ENCODE measurements around the gene WDHD1.
"Not testable (repeated sequence)": the region's sequence is repeated elsewhere in the genome, so short reads cannot be mapped to it uniquely, and the experiment has no call there.

The WDHD1 gene

DNA sequence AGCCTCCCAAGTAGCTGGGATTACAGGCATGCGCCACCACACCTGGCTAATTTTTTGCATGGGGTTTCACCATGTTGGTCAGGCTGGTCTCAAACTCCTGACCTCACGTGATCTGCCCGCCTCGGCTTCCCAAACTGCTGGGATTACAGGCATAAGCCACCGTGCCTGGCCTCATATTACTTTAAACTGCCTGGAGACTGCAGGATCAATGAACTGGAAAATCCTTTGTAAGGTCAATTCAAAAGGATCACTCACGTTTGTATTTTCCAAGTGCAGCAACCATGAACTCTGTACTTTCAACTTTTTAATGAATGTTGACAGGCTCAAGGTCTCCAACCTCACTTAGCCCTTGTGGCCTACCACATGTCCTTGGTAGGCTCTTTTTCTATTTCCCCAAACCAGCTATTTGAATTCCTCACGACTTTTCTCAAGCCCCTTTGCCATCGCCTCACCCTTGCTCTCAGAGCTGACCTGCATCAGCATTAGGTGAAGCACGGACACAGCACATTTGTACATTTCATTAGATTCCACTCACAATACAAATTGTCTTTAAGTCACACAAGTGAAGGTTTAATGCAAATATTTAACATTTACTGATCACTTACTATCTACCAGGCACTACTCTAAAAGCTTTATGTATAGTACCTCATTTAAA lies 82.0 kb downstream of the WDHD1 start:
- DNase-seq = no peak

DNA sequence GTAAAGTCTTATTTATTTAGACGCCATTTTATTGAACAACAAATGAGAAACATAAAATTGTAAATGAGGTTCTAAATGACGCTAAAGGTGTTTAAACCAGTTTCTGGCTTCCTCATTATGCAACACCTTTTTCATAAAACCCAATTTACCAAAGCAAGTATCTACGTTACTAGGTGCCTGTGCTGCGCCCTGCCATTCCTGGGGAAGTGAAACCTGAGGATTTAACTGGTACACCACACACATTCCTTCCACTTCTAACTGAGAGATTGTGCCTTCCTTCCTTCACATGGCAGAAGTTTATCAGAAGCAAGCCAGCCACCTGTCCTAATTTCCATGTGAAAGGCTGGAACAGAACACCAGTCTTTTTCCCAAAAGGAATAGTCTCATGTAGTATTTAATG lies 84.0 kb downstream of the WDHD1 start:
- DNase-seq = no peak

DNA sequence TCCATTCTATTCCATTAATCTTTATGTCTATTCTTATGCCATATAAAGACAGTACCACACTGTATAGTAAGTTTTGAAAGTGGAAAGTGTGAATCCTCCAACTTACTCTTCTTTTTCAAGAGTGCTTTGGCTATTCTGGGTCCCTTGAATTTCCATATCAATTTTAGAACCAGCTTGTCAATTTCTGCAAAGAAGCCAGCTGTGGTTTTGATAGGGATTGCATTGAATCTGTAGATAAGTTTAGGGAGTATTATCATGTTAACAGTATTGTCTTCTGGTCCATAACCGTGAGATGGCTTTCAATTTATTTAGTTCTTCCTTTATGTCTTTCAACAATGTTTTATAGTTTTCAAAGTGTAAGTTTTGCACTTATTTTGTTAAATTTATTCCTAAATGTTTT lies 90.1 kb downstream of the WDHD1 start:
- DNase-seq = peak; percentile 62

DNA sequence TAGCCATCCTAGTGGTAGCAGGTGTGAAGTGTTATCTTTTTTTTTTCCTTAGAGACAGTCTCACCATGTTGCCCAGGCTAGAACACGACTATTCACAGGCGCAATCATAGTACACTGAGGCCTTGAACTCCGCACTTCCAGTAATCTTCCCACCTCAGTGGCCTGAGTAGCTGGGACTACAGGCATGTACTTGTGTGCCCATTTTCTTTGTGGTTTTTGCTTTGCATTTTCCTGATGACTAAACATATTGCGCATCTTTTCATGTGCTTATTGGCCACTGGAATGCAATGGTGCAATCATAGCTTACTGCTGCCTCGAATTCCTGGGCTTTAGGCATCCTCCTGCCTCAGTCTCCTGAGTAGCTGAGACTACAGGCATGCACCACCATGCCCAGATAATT lies 90.9 kb downstream of the WDHD1 start:
- no peak for DNase-seq

DNA sequence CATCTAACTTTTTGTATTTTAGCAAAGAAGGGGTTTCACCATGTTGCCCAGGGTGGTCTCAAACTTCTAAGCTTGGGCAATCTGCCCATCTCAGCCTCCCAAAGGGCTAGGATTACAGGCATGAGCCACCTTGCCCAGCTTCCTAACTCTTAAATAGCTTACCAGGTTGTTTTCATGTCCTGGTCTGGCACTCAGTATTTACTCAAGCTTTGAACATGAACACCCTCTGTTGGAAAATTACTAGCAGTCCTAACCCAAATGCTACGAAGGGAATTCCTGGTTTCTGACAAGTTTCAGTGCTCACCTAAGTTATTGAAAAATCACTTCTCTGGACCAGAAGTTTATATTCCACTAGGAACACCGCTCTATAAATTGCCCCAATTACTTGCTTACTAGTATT lies 91.8 kb downstream of the WDHD1 start:
- no peak for DNase-seq

DNA sequence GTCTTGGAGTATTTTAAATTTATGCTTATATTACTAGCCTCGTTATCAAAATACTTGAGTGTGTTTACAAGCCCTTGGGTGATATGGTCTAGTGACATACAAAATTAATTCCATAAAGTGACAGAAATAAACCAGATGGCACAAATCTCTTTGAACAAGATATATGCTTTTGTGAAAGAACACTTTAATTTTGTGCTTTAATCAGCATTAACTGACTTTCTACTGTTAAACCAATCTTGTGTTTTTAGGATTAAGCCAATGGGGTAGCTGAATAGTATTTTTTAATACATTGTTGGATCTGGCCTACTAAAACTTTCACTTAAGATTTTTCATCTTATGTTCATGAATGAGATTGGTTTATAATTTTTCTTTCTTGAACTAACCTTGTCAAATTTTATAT lies 93.9 kb downstream of the WDHD1 start:
- no peak for DNase-seq

DNA sequence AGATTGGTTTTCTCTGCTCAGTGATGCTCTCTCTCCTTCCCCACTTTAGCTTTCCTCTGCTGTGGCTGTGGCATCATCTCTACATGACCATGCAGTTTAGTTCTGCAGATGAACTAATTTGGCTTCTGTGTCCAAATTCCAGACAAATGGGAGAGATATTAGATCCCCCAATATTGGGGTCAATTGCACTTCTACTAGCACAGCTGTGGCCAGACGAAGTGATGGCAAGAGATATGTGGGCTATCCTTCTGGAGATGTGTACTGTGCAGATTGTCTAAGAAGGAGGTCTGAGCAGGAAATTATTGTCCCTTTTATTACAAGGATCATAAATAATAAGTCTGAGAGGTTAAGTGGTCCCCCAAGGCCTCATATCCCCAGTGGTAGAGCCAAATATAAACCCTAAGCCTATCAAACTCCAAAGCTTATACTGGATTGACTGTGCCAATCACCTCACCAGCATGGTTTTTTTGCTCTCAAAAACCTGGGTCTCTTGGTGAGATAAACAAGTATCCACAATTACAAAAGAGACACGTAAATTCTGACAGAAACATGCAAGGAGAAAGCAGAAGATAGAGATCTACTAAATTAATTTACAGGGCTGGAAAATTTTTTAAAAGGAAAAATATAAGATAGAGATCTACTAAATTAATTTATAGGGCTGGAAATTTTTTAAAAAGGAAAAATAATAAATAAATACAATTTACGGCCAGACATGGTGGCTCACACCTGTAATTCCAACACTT lies 95.1 kb downstream of the WDHD1 start:
- no peak for DNase-seq

DNA sequence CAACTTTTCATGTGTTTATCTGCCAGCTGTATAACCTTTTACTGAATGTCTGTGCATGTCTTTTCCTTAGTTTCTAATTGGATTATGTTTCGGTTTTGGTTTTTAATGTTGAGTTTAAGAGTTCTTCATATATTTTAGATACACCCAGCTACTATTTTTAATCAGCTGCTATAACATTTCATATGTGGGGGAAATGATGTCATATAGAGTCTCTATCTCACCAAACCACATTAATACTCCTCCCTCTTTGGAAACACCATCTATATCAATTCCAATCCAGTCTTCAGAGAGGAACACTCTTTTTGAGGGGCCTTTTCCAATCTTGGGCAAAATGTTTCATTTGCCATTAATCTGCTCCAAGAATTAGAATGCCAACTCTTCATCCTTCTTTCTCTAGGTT lies 95.8 kb downstream of the WDHD1 start:
- DNase-seq = peak; percentile 79

DNA sequence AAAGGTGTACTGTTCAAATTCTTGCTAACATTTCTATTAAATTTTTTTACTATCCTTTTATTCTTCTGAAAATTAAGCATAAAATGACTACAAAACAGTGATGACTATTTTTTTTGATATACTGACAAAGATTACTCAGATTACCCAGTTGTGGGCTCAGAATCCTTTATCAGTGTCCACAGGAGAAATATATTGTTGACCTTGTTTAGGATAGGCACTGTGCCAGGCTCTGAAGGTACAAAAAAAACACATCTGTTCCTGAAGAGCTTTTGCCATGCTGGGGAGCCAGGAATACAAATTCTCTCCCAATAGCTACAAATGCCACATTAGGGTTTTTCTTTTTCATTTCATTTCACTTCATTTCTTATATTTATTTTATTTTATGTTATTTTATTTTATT lies 97.3 kb downstream of the WDHD1 start:
- peak; percentile 64 for DNase-seq

DNA sequence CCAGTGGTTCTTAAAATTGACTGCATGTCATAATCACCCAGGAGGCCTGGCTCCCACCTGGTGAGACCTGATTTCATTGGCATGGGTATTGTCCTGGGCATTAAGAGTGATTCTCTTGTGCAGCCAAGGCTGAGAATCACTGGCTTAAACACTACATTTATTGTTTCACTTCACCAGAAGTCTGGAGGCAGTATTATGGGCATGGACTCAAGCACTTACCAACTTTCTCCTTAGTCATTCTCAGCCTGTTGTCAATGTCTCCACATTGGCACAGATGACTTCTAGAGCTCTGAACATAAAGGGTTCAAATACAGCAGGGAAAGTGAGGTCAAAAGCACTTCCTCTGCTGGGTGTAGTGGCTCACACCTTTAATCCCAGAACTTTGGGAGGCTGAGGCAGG lies 98.7 kb downstream of the WDHD1 start:
- DNase-seq = no peak

DNA sequence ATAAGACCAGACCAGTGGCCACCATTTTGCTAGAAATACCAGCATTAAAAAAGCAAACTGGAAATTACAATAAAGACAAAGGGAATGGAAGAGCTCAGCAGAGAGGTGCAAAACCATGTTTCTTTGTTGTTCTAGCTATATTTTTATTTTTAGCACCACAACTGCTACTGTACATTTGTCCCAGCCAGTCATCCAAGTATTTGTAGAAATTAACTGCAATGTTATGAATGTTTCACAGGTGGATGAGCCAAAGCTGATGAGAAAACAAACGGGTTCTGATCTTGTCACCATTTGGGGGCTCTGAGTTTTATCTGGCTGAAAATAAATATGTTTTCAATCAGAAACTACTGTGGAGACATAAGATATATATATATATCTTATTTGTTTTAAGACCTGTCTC lies 99.3 kb downstream of the WDHD1 start:
- no peak for DNase-seq

DNA sequence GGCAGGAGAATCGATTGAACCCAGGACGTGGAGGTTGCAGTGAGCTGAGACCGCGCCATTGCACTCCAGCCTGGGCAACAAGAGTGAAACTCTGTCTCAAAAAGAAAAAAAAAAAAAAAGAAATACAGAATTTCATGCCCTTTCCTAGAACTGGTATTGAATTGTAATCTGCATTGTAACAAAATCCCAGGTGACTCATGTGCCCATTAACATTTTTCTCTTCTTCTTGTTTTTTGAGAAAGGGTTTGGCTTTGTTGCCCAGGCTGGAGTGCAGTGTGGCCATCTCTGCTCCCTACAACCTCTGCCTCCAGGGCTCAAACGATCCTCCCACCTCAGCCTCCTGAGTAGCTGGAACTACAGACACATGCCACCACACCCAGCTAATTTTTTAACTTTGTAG lies 100.3 kb downstream of the WDHD1 start:
- DNase-seq = not testable (repeated sequence)

DNA sequence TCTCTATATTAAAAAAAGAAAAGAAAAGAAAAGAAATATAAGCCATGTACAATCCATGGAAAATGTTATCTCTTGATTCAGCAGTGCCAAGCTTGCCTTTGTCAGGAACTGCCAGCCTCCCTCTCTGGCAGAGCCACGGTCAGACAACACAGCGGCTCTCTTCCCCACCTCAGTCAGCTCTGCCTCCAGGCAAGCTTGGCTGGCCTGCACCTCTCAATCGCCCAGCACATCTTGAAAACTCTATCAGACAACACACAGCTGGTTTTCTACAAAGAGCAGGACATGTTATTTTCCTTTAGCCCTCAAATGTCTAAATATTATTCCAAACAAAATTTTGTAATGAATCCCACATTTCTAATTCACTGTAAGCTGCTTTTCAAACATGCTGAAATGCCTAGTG lies 104.3 kb downstream of the WDHD1 start:
- DNase-seq = peak; percentile 24

DNA sequence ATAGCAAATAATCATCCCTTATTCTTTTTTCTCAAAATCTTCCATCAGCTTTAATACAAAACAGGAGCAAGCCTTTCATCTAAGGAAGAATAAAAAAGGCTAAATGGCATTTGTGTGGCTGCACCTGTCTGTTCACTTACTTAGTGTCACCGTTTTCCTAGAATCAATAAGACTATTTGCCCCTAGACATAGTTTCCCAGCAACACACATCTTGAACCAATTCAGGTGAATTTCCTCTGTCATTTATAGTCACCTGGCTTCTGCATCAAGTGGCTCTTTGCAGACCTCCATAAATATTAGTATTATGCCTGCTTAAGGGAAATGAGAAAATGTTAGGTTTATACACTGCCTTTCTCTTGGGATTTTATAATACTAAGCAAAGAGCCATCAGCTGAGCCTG lies 106.8 kb downstream of the WDHD1 start:
- DNase-seq = no peak

DNA sequence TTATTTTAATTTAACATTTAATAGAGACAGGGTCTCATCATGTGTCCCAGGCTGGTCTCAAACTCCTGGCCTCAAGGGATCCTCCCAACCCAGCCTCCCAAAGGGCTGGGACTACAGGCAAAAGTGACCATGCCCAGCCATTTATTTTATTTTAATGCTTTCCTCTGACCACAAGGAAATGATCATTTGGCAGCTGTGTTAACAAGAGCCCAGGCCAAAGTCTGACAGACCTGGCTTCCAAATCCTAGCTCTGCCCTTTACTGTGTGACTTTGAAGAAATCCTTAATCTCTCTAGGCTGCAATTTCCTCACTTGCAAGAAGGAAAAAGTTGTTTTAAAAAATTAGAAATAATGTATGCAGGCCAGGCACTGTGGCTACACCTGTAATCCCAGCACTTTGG lies 107.6 kb downstream of the WDHD1 start:
- DNase-seq = no peak

DNA sequence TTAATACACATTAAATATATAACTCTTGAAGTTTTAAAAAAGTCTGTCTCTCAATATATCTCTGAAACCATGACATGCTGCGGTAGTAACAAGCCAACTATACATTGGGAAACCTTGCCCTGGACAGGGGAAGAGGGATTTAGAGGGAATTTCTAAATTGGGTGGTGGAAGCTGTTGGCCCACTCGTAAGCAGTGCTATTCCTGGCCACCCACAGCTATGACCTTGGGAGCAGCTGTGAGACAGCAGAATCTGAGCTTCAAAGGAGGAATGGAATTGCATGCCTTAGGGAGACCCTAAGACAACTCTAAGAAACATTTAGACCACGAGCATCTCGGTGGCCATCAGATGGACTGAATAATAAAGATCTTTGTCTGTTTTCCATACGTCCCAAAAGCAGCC lies 108.5 kb downstream of the WDHD1 start:
- no peak for DNase-seq

DNA sequence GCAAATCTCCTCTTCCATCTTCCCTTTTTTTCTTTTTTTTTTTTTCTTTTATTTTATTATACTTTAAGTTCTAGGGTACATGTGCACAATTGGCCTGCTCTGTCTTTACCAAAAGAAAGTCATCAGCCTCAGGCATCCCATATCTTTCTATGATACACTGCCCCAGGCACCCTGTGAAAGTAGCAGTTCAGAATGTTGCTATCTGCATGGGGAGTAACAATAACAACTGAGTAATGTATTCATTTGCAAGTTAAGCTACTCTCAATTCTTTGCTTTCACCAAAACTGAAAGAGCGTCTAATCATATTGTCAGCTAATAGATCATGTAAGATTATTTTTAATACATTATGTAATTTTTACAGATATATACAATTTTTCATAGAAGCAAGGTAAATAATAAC lies 110.8 kb downstream of the WDHD1 start:
- DNase-seq = no peak

DNA sequence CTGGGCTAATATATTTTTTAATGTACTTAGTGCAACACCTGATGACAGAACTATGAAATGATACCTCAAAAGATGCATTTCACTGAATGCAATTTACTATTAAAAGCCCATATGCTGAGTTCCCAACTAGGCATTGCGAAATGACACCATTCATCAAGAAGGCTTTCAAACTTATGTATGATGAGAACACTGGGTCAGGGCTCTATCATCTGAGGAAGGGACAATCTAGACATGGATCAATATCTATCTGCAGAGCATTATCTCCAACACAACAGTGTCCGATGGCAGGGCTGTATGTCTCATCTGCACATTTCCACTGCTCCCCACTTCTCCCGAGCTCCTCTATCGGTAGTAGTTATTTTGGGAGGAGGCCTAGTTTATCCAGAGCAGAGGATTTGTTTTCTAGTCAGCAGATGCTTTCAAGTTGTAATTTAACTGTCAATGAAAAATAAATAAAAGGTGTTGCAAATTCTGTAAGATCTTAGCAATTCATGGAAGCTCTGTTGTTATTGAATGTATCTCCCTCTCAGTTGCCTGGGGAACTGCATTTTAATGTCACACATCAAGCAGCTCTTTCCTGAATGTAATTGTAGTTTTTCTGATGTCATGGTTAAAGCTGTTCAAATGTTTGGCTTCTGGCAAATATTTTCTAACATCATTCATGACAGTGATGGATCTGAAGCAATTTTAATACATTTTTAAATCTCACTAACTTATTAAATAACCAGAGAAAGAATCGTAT lies 116.9 kb downstream of the WDHD1 start:
- DNase-seq = no peak

DNA sequence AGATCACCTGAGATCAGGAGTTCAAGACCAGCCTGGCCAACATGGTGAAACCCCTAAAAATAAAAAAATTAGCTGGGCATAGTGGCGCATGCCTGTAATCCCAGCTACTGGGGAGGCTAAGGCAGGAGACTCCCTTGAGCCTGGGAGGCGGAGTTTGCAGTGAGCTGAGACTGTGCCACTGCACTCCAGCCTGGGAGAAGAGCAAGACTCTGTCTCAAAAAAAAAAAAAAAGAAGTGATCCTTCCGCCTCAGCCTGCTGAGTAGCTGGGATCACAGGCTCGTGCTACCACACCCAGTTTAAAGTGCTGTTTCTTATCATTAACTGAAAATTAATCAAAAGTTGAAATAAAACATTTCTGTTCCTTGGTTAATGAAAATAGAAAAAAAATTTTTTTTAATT lies 117.9 kb downstream of the WDHD1 start:
- DNase-seq = peak; percentile 11

DNA sequence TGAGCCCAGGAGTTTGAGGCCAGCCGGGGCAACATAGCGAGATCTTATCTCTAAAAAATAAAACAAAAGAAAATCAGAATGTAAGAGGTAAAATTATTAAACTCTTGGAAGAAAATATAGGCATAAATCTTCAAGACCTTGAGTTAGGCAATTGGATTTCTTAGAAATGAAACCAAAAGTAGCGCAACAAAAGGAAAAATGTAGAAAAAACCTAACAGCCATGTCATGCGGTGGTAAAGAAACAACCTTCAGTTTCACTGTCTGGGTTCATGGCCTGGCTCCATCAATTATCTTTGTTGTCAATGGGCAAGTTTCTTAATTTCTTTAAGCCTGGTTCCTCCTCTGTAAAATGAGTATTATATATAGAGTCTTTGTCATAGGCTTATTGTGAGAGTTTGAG lies 118.7 kb downstream of the WDHD1 start:
- peak; percentile 33 for DNase-seq

DNA sequence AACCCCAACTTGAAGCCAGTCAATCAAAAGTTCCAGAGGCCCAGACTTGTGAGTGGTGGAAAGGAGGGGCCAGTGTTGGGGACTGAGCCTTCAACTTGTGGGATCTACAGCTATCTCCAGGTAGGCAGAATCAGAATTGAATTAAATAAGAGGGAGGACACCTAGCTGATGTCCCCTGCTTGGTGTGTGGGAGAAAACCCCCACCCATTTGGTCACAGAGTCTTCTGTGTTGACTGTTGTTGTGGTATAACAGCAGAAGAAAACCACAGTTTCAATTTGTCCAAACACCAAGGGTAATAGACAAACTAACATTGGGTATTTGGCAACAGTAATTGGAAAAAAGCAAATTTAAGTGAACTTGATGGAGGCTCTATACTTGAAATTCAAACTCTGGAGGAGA lies 120.8 kb downstream of the WDHD1 start:
- no peak for DNase-seq

DNA sequence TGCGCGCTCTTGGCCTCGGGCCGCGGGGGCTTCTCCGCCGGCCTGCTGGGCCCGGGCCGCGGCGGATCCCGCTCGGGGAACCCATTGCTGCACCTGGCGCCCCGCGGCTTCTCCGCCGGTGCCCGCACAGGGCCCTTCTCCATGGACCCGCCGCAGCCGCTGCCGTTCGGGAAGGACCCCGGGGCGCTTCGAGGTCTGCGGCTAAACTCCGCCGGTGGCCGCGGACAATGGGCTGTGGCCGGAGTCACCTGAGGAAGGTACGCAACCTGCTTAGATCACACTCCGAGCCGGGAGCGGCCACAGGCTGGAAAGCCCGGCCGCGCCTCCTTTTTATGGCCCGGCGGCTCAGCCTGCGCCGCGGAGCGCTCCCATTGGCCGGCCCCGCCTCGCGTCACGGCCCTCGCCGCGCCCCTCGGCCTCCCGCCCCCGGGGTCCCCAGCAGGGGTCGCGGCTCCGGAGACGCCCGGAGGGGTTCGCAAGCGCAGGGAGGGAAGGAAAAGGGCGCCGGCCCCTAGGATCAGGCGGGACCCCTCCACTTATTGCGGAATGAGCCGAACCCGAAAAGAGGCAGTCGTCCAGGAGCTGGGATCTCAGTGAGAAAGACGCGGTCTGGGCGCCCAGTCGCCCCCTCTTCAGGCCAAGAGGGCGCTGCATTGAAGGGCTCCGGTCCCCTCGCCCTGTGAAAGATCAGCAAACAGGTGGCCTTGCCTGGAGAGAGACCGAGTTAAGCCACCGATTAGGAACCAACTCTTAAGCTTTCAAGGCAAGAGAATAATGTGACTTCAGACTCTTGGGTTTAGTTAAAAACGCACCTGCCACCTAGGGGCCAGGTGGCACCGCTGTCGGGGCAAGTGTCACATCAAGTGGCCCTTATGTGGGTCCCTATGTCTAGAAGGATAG lies 124.1 kb downstream of the WDHD1 start, which contains the start of gene GCH1:
GCH1 (minus strand) TSS at position 306 of the 900 bp plus-strand sequence; CDS start at position 143, 163 bp downstream.
- DNase-seq = peak; percentile 86

DNA sequence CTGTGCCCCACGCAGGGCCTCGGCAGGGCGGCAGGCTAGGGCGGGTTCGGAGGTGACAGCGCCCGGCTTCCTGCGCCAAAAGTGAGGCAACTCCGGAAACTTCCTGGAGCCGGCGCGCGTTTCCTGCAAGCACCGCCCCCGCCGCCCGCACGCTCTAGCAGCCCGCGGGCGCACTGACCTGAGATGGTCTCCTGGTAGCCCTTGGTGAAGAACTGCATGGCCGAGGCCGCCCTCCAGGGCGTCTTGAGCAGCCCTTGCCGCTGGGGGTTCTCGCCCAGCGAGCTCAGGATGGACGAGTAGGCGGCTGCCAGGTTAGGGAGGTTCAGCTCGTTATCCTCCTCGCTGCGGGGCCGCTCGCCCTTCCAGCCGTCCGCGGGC lies 124.8 kb downstream of the WDHD1 start:
- DNase-seq = peak; percentile 83

Measured in hematopoietic multipotent progenitor cell treated with erythropoietin and hydrocortisone succinate and interleukin-3 and kit ligand, for 4 days (in vitro differentiated cells).